ENCODE data around the gene CST2.
"Not testable (repeated sequence)": the region's sequence is repeated elsewhere in the genome, so short reads cannot be mapped to it uniquely, and the experiment has no call there.

Gene CST2, protein sequence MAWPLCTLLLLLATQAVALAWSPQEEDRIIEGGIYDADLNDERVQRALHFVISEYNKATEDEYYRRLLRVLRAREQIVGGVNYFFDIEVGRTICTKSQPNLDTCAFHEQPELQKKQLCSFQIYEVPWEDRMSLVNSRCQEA

GRCh38 chr20:23826541-23827021 lies at the start of gene CST2:
Gene CST2 (minus strand): TSS chr20:23826729. CDS start chr20:23826660, 69 bp downstream.
- no peak for FAIRE-seq

- no peak for FAIRE-seq
These were observed 49.2 kb upstream of the CST2 start for GRCh38 chr20:23875606-23876237.

- FAIRE-seq = no peak
These were observed 48.2 kb upstream of the CST2 start for GRCh38 chr20:23874747-23875146.

DNA sequence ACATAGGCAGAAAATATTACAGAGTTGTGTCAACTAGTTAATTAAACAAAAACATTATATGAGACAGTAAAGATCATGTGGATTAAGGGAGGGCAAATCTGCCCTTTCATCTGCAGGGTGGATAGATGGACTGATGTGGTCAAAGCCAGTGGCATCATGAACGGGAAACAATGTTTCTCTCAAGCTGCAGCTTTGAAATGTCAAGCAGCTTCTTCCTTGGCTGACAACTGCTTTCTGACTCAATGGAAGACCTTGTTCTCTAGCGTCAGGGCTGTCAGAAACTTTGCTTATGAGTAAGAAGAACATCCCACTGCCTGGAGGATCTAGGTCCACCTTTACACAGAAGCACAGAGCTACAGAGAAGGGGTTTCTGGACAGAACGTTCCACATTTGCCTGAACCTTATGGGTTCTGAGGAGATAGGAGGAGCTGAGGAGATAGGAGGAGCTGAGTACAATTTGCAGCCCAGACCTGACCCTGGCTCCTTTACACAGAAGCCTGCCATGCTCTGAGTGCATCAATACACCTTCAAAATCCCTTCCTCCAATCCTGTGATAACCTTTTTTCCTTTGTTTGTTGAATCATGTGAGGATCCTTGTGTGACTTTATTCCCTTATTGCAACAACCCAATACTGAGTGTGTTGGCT lies 47.0 kb upstream of the CST2 start:
- no peak for FAIRE-seq

- no peak for FAIRE-seq
These were observed 45.5 kb upstream of the CST2 start for GRCh38 chr20:23872065-23872464.

DNA sequence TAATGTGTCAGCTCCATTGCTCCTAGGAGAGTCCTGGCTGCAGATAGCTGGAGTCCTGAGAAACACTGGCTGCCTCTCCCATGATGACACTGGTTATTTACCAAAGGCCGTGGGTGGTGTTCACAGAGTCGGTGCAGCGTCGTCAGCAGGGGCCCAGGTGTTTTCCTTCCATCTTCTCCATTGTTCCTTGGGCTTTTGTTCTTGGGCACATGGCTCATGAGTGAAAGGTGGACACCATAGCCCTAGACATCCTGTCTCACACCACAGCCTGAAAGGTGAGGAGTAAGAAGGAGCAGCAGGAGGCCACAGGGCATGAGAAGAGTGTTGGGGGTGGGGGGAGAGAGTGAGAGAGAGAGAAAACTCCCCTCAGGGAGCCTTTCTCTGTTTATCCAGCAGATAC lies 43.9 kb upstream of the CST2 start:
- no peak for FAIRE-seq

GRCh38 chr20:23869520-23869919 lies 43.0 kb upstream of the CST2 start:
- no peak for FAIRE-seq

DNA sequence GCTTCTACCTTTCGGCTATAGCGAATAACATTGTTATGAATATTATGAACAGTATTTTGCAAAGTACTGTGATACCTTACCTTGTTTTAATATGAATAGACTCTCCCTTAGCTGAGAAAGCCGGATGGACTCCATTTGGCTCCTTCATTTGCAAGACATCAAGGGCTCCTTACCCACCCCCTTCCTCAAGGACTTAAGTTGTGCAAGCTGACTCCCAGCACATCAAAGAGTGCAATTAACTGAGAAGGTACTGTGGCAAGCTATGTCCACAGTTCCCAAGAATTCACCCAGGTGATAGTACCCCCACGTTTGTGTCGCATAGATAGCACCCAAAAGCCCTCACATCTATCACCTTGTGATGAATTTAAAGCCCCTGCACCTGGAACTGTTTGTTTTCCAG lies 41.8 kb upstream of the CST2 start:
- no peak for FAIRE-seq

DNA sequence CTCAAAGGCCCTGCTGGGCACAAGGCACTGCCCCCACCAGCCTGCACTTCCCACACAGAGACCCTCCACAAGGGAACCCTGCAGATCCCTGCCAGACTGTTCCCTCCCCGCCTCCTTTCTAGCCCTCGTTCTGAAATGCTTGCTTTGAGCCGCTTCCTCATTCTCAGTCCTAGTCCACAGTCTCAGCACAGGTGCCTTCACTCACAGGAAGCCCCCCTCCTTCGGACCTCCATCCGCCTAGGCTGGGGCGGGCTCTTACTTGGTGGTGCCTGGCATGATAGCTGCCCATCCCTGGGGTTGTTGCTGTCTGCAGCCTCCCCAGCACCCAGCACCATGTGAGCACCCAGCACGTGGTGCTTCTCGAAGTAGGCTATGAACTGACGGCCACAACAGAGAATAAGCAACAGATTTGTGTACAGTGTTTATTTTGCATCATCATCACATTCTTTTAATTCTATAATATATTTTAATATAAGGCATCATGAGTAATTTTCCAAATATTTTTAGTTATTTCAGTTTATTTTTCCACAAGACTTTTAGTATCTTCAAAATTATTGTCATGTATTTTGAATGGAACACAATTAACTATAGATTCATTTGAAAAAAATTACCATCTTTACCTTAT lies 40.7 kb upstream of the CST2 start:
- no peak for FAIRE-seq

- not testable (repeated sequence) for FAIRE-seq
These were observed 34.2 kb upstream of the CST2 start for GRCh38 chr20:23860771-23861170.

- FAIRE-seq = no peak
These were observed 31.6 kb upstream of the CST2 start for GRCh38 chr20:23857962-23858595.

- FAIRE-seq = no peak
These were observed 30.2 kb upstream of the CST2 start for GRCh38 chr20:23856736-23857135.

DNA sequence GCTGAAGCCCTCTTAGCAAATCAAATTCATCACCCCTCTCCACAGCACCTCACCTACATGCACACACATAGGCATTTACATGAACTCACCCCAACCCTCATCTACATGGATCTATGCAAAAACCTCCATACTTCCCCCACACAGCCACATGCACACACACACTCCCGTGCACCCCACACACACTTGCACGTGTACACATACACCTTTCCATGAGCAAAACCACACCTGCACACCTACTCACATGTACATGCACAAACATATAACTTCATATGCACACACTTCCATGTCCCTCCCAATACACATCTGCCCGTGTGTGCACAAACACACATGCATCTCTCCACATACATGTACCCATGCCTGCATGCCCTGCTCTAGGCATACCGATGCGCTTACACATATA lies 29.7 kb upstream of the CST2 start:
- FAIRE-seq = no peak

DNA sequence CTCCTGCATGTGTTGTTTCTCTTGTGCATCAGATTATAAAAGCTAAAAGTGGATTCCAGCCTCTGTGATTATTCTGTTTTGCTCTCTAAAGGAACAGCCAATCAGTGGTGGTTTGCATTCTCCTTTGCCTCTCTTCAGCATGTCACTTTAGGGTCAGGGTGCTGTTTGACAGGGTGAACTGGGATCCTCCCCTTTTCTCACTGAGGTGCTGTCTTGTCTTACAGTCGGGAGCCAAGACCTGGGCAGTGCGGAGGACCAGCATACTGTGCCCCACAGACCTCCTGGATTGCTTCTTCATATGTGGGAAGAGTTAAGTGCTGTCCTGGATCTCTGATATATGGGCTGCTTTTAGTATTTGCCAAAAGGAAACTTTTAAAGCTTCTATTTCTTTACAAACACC lies 15.2 kb upstream of the CST2 start:
- FAIRE-seq = no peak

- FAIRE-seq = no peak
These were observed 9.2 kb upstream of the CST2 start for GRCh38 chr20:23835716-23836115.

- no peak for FAIRE-seq
These were observed 6.4 kb upstream of the CST2 start for GRCh38 chr20:23832775-23833513.

DNA sequence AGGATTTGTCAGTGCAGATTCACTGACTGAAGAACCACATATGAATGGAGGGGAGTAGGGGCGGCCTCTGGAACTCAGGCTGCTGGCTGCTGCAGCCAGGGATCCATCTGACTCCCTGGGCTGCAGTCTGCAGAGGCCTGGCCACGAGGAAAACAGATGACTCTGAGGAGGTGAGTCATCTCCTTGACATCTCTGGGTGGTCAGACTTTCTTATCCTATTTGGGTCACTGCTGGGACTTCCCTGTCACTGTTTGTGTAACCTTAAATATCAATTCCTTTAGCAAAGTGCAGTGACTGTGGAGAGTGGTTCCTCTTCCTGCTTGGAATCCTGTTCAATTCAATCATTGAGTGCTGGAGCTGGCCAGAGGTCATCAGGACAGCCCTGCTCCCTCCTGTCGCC lies 5.4 kb upstream of the CST2 start:
- FAIRE-seq = not testable (repeated sequence)

DNA sequence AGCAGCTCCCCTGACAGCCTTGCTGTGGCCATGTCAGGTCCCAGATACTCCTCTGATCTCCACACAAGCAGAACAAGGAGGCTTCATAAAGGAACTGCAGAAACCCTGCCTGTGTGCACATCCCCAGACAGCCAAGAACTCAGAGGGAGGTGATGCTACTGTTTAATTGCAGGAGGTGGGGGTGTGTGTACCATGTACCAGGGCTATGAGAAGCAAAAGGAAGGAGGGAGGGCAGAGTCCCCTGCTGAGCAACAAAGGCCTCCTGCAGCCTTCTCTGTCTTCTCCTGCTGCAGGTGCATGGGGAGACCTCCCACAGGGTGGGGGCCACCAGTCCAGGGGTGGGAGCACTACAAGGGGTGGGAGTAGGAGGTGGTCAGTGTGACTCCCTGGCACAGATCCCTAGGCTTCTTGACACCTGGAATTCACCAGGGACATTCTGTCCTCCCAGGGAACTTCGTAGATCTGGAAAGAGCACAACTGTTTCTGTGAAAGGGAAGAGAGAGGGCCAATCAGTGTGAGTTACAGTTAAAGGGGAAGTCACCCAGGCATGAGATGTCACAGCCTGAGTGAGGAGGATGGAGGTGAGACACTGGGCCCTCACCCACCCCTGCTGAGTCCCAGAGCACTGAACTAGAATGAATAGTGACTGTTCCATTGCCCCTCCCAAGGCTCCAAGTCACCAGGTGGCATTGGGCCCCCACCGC lies 2.8 kb downstream of the CST2 start:
- no peak for FAIRE-seq

DNA sequence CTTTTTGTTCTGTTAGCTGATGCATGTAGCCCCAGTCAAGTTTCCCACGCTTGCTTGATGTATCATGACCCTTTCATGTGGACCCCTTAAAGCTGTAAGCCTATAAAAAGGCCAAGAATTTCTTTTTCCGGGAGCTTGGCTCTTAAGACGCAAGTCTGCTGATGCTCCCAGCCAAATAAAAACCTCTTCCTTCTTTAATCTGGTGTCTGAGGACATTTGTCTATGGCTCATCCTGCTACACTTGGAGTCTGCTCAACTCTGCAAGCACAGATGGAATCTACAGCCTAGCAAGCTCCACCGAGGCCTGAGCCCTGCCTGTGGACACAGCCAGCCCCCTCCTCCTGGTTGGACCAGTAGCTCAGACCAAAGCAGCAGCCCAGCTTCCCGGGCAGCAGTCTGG lies 3.4 kb downstream of the CST2 start:
- no peak for FAIRE-seq

- no peak for FAIRE-seq
These were observed 6.0 kb downstream of the CST2 start for GRCh38 chr20:23820493-23820892.

DNA sequence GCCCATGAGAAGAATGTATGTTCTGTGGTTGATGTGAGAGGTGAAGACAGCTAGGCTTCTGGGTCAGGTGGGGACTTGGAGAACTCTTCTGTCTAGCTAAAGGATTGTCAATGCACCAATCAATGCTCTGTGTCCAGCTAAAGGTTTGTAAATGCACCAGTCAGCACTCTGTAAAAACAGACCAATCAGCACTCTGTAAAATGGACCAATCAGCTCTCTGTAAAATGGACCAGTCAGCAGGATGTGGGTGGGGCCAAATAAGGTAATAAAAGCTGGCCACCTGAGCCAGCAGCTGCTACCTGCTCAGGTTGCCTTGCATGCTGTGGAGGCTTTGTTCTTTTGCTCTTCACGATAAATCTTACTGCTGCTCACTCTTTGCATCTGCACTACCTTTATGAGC lies 15.0 kb downstream of the CST2 start:
- not testable (repeated sequence) for FAIRE-seq

DNA sequence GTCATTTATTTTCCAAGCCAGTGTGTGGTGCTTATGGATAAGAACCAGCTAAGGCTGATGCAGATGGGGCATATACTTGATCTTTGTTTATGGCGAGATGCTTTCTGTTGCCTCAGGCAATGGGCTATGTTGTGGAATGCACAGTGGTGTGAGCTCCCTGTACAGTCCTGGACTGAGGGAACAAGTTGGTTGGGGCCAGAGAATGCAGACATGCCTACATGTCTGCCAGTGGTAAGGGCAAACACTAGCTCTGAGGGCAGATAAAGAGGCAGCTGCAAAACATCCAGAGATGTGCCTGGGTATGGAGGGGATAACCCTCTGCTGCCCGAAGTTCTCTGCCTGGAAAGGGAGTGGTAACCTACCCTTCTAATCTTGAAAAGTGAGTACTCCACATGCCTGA lies 16.2 kb downstream of the CST2 start:
- not testable (repeated sequence) for FAIRE-seq

Measured in G401.6 (cell line).